ENCODE results near the gene ITGB2. TPM values are rescaled to one million over a fixed set of nuclear protein-coding genes. Genes with fewer than 3 reads are reported as not detected.

ITGB2 gene
- total RNA-seq, 1 donor from 2014 or later, result 265 TPM

DNA sequence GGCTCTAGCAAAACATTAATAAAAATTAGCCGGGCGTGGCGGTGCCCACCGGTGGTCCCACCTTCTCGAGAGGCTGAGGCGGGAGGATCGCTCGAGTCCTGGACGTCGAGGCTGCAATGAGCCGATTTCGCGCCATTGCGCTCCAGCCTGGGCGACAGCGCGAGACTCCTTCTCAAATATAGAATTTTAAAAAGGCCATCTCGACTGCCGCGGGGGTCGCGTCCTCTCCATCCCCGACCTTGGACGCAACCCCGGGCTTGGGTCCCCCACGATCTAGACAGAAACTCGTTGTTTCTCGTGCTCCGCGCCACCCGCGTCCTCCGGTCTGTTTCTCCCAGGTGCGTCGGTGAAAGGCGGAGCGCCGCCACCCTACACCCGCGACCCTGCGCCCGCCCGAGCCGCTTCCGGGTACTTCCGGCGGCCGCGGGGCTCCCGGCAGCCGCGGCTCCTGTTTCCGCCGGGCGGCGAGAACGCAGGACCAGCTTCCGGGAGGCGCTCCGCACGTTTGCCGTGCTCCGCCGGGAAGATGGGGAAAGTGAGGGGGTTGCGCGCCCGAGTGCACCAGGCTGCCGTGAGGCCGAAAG lies 18.9 kb upstream of the ITGB2 start, which contains the start of gene SLX9:
Gene SLX9, plus strand, starts transcription at position 498 of the 584 bp plus-strand sequence. Its CDS starts 29 bp downstream, at position 527.
- peak; percentile 95 for DNase-seq
- Mint-ChIP-seq H3K9me3 (no peaks in the 10 kb centered on the region), H3K36me3 (ENCODE audit: low read depth) (peaks cover 20% of the 10 kb centered on the region), H3K27ac (peak within 1 kb of the TSS; percentile 86), H3K4me1 (peaks cover 30% of the 10 kb centered on the region), H3K27me3 (no peaks in the 10 kb centered on the region), H3K4me3 (peak within 1 kb of the TSS; percentile 98)
- intact Hi-C loops (cut with micrococcal nuclease), result loop anchor here (5.0 kb wide), 1 partner anchor 138 kb away; no protein-coding TSS in a partner anchor

DNA sequence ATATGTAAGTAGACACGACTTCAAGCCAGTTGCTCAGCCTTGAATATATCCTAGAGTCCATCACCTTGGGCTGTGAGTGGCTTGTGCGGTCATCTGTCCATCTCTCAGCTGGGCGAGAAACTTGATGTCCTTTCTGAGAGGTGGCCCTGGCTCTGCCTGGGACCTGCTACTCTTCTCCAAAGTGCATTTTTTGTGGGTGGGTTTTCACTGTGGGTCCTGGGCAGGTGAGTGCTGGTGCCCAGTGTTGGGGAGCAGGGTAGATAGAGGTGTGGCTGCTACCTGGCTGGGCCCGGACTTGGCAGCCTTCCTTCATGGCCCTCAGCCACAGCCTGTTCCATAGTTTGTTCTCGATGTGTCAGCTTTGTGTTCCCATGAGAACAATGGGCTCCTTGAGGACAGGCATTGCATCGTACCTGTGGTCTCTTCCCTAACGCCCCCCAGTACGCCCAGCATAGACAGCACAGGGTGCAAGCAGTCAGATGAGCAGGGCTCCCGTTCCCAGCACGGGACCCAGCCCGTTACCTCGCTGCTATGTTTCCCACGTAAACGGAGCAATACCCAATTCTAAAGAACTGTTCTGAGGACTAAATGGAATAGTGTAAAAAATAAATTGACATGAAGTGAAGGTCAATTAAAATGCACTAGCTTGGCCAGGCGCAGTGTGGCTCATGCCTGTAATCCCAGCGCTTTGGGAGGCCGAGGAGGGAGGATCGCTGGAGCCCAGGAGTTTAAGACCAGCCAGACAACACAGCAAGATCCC lies 18.3 kb upstream of the ITGB2 start:
- H3K4me1 Mint-ChIP-seq, result peaks cover 30% of the 10 kb centered on the region
- H3K27ac Mint-ChIP-seq, result peak overlapping the region; percentile 74
- no peaks in the 10 kb centered on the region for H3K9me3 Mint-ChIP-seq
- H3K4me3 Mint-ChIP-seq, result peak overlapping the region; percentile 98
- intact Hi-C loops (cut with micrococcal nuclease), result no loop called here
- no peak for DNase-seq
- no peaks in the 10 kb centered on the region for H3K27me3 Mint-ChIP-seq
- peaks cover 15% of the 10 kb centered on the region for H3K36me3 Mint-ChIP-seq (ENCODE audit: low read depth)

DNA sequence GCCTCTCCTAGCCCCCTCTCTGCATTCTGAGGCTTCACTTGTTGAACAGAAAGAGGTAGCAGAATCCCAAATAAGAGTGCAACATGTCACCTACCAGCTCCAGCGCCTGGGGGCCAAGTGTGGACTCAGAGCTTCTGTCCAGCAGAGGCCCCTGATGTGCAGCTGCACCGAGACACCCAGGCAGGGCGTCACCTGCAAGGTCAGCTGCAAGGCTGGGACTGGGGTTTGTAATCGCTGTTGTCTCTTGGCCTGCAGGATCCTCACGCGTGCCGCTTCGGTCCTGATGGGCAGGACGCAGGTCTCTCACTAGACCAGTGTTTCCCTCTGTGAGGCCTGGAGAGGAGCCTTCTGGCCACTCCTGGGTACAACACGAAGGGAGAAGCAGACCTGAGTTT lies 14.8 kb upstream of the ITGB2 start:
- H3K4me1 Mint-ChIP-seq, result peaks cover 15% of the 10 kb centered on the region
- H3K4me3 Mint-ChIP-seq, result no peak overlapping the region
- peaks cover 5% of the 10 kb centered on the region for H3K36me3 Mint-ChIP-seq (ENCODE audit: low read depth)
- H3K9me3 Mint-ChIP-seq, result no peaks in the 10 kb centered on the region
- intact Hi-C loops (cut with micrococcal nuclease), result no loop called here
- DNase-seq, result no peak
- no peak overlapping the region for H3K27ac Mint-ChIP-seq
- H3K27me3 Mint-ChIP-seq, result no peaks in the 10 kb centered on the region

DNA sequence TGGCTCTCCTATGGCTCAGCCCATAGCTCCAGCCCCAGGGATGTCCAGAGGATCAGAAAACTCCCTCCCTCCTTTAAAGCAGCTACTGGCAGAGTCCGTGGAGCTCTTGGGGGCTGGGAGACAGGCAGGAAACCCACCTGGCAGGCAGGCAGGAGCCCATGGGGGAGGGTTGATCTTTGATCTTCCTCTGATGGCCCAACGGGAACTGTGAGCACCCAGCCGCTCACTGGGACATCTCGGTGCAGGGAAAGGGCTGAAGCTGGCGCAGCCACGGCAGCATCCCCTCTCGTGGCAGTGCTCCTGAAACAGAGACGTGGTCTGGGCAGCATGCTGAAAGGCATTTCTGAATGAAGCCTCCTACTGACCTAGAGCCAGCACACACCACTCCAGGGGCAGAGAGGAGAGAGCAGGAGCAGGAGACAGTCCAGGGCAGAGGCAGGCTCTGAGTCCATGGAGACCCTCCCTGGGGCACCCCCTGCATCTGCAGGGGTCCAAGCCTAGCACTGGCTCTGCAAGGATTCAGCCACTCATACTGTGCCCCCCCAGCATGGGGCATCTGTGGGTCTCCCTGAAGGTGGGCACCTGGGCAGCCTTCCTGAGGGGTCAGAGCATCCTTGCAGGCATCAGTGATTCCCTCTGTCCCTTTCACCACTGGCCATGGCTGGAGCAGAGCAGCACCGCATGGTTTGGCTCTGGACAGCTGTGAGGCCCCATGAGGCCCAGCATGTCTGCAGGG lies 14.3 kb upstream of the ITGB2 start:
- no peaks in the 10 kb centered on the region for H3K27me3 Mint-ChIP-seq
- no peak for DNase-seq
- peaks cover 4% of the 10 kb centered on the region for H3K36me3 Mint-ChIP-seq (ENCODE audit: low read depth)
- no peak overlapping the region for H3K4me3 Mint-ChIP-seq
- intact Hi-C loops (cut with micrococcal nuclease), result no loop called here
- no peaks in the 10 kb centered on the region for H3K9me3 Mint-ChIP-seq
- H3K4me1 Mint-ChIP-seq, result peaks cover 20% of the 10 kb centered on the region
- H3K27ac Mint-ChIP-seq, result no peak overlapping the region

DNA sequence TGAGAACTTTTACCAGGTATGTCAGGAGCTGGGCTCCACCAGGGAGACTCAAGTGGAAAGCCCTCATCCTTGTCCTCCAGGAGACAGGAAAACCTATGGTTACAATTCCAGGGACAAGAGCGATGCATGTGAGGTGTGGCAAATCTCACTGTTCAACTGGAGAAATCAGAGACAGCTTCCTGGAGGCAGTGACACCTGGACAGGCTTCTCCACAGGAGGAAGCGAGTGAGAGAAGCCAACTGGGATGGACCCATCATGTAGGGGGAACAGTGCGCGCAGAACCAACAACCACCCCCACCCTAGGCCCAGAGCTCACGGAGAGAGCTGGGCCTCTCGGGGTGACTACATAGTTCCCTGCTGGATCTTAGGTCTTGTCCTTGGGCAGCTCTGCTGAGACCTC lies 13.6 kb upstream of the ITGB2 start:
- Mint-ChIP-seq H3K36me3 (ENCODE audit: low read depth) (peaks cover 4% of the 10 kb centered on the region), H3K4me1 (peaks cover 26% of the 10 kb centered on the region), H3K4me3 (no peak overlapping the region), H3K27ac (no peak overlapping the region), H3K9me3 (no peaks in the 10 kb centered on the region), H3K27me3 (no peaks in the 10 kb centered on the region)
- no peak for DNase-seq
- intact Hi-C loops (cut with micrococcal nuclease), result no loop called here

DNA sequence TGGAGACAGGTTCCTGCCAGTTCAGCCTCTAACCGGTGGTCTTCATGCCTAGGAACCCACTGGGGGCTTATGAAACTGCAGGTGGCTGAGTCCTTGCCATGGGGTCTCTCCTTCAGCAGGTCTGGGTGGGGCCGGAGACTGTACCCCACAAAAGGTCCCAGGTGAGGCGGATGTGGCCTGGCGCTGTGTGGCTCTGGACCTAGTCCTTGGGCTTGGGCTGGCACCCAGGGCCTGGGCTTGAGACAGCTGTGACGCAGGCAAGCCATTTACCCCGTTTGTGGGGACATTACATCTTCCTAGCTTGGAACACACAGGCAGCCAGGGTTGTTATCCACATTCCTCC lies 13.2 kb upstream of the ITGB2 start:
- no peaks in the 10 kb centered on the region for H3K27me3 Mint-ChIP-seq
- peaks cover 8% of the 10 kb centered on the region for H3K36me3 Mint-ChIP-seq (ENCODE audit: low read depth)
- H3K27ac Mint-ChIP-seq, result no peak overlapping the region
- no peak for DNase-seq
- intact Hi-C loops (cut with micrococcal nuclease), result no loop called here
- H3K9me3 Mint-ChIP-seq, result no peaks in the 10 kb centered on the region
- peaks cover 27% of the 10 kb centered on the region for H3K4me1 Mint-ChIP-seq
- H3K4me3 Mint-ChIP-seq, result no peak overlapping the region

DNA sequence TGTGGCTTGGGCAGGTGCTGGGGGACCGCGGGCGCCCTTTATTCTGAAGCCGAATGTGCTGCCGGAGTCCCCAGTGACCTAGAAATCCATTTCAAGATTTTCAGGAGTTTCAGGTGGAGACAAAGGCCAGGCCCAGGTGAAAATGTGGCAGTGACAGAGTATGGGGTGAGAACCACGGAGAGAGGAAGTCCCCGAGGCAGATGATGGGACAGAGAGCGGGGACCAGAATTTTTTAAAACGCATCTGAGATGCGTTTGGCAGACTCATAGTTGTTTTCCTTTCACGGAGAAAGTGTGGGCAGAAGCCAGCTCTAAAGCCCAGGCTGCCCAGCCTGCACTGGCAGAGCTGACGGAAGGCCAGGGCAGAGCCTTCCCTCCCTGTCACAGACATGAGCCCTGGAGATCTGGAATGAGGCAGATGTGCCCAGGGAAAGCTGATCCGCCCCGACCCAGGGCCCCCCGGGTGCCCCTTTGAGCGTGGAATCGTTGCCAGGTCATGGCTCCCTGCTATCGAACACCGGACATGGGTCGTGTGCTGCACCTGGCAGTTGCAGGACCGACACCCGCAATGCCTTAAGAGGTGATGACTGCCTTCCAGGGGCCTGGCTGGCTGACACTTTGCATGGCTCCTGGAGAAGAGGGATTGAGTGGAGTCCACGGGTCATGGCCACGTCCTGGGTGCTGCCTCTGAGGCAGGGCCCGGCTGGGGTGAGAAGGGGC lies 12.7 kb upstream of the ITGB2 start:
- Mint-ChIP-seq H3K36me3 (ENCODE audit: low read depth) (peaks cover 8% of the 10 kb centered on the region), H3K4me1 (peaks cover 30% of the 10 kb centered on the region), H3K27ac (peak overlapping the region; percentile 51), H3K4me3 (peak overlapping the region; percentile 51), H3K9me3 (no peaks in the 10 kb centered on the region), H3K27me3 (no peaks in the 10 kb centered on the region)
- DNase-seq, result no peak
- intact Hi-C loops (cut with micrococcal nuclease), result no loop called here

DNA sequence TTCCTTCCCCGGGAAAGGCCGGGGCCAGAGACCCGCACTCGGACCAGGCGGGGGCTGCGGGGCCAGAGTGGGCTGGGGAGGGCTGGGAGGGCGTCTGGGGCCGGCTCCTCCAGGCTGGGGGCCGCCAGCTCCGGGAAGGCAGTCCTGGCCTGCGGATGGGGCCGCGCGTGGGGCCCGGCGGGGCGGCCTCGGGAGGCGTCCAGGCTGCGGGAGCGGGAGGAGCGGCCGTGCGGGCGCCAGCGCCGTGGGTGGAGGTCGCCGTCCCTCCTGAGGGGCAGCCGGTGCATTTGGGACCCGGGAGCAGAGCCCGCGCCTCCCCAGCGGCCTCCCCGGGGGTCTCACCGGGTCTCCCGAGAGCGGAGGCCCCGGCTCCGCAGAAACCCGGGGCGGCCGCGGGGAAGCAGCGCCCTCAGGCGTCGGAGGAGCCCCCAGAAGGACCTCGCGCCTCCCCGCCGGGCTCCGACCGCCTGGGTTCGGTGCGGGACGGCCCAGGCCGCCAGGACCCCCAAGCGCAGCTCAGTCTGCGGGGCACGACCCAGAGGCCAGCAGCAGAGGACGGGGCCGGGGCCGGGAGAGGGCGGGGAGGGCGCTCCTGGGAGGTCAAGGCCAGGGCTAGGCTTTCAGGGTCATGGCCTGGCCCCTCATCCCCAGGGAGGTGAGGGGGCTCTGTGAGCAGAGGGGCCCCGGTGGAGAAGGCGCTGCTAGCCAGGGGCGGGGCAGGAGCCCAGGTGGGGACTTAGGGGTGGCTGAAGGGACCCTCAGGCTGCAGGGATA lies 11.9 kb upstream of the ITGB2 start:
- no peaks in the 10 kb centered on the region for H3K9me3 Mint-ChIP-seq
- H3K27me3 Mint-ChIP-seq, result no peaks in the 10 kb centered on the region
- DNase-seq, result peak; percentile 92
- H3K4me3 Mint-ChIP-seq, result peak overlapping the region; percentile 85
- H3K4me1 Mint-ChIP-seq, result peaks cover 38% of the 10 kb centered on the region
- no peak overlapping the region for H3K27ac Mint-ChIP-seq
- intact Hi-C loops (cut with micrococcal nuclease), result loop anchor here (1.0 kb wide), 1 partner anchor 40 kb away; no protein-coding TSS in a partner anchor
- peaks cover 8% of the 10 kb centered on the region for H3K36me3 Mint-ChIP-seq (ENCODE audit: low read depth)

DNA sequence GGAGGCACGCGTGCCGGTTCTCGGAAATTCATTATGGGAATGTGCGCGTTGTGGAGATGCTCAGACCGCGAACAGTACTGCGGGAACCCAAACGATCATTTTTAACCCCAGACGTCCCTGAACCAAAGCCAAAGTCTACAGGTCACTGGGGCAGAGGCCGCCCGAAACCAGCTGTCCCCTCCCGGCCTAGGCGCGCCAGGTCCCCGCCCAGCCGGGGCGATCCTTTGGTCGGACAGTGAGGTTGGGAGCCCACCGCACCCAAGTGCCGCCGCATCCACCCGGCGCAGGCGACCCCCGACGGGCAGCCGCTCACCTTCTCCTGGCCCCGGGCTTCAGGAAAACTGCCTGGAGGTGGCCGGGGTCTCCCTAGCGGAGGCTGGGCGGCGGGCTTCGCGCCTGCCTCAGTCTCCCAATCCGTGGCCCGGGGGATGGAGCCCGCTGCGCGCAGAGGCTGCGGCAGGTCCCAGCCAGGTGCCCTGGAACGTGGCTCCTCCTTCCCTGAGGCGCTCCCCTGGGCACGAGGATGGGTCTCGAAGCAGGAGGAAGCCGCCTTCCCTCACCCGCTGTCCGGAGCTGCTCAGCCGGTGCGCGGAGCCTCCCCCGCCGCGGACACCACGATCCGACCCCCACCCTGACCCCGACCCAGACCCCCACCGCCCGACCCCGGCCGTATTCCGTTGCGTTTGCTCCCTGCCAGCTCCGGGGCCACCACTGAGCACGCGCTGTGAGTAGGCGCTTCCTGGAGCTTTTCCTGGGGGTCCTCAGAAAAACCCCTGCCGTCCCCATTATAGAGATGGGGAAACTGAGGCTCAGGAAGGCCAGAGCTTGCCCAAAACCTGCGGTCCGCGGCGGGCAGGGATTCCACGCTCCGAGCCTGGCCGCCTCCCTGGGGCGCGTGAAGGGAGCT lies 11.1 kb upstream of the ITGB2 start:
- H3K27me3 Mint-ChIP-seq, result no peaks in the 10 kb centered on the region
- H3K9me3 Mint-ChIP-seq, result no peaks in the 10 kb centered on the region
- peak; percentile 72 for DNase-seq
- H3K4me1 Mint-ChIP-seq, result peaks cover 46% of the 10 kb centered on the region
- peaks cover 9% of the 10 kb centered on the region for H3K36me3 Mint-ChIP-seq (ENCODE audit: low read depth)
- H3K4me3 Mint-ChIP-seq, result peak overlapping the region; percentile 85
- H3K27ac Mint-ChIP-seq, result peak overlapping the region; percentile 86
- intact Hi-C loops (cut with micrococcal nuclease), result loop anchor here (1.0 kb wide), 2 partner anchors 39 to 129 kb away; no protein-coding TSS in a partner anchor

DNA sequence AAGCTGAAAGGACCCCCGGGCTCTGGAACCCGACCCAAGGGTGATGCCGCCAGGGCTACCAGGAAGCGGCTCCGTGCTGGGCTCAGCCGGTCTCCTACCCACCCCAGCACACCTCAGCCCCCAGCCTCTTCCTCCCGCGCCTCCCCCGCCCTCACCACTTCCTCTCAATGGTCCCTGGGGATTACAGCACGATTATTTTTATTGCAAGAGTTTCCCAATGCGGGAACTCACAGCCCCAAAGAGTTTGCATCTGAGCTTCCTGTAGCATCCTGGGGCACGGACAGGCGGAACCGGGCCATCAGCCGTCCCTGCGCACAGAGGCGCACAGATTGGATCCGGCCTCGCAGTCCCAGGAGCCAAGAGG lies 10.4 kb upstream of the ITGB2 start:
- peaks cover 9% of the 10 kb centered on the region for H3K36me3 Mint-ChIP-seq (ENCODE audit: low read depth)
- DNase-seq, result peak; percentile 75
- H3K9me3 Mint-ChIP-seq, result no peaks in the 10 kb centered on the region
- peak overlapping the region; percentile 85 for H3K4me3 Mint-ChIP-seq
- H3K27ac Mint-ChIP-seq, result peak overlapping the region; percentile 86
- H3K27me3 Mint-ChIP-seq, result no peaks in the 10 kb centered on the region
- peaks cover 53% of the 10 kb centered on the region for H3K4me1 Mint-ChIP-seq
- intact Hi-C loops (cut with micrococcal nuclease), result loop anchor here (1.0 kb wide), 1 partner anchor 129 kb away; no protein-coding TSS in a partner anchor

DNA sequence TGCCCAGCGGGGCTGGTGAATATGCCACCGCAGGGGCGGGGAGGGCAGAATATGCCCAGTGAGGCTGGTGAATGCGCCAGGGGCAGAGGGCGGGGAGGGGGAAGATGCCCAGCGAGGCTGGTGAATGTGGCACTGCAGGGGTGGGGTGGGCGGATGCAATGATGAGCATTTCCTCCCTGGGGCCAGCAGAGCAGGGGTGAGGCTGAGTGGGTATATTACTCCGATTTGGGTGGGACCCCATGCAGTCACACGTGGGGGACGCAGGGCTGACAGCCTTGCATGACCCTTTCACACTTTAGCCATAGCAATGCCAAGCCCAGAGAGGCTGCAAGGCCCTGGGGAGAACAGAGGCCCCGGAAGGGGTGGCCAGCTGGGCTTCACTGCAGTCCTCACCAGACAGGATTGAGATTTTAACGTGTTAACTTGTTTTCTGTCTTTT lies 9.9 kb upstream of the ITGB2 start:
- H3K4me3 Mint-ChIP-seq, result peak overlapping the region; percentile 85
- peaks cover 9% of the 10 kb centered on the region for H3K36me3 Mint-ChIP-seq (ENCODE audit: low read depth)
- peaks cover 54% of the 10 kb centered on the region for H3K4me1 Mint-ChIP-seq
- peak; percentile 78 for DNase-seq
- peak overlapping the region; percentile 72 for H3K27ac Mint-ChIP-seq
- H3K27me3 Mint-ChIP-seq, result no peaks in the 10 kb centered on the region
- intact Hi-C loops (cut with micrococcal nuclease), result no loop called here
- no peaks in the 10 kb centered on the region for H3K9me3 Mint-ChIP-seq
